ENCODE measurements around the gene CDH5. TPM values are rescaled to one million over a fixed set of nuclear protein-coding genes. Genes with fewer than 3 reads are reported as not detected.

CDH5 gene
- total RNA-seq, 1 experiment from 2014 or later: 0.28 TPM

DNA sequence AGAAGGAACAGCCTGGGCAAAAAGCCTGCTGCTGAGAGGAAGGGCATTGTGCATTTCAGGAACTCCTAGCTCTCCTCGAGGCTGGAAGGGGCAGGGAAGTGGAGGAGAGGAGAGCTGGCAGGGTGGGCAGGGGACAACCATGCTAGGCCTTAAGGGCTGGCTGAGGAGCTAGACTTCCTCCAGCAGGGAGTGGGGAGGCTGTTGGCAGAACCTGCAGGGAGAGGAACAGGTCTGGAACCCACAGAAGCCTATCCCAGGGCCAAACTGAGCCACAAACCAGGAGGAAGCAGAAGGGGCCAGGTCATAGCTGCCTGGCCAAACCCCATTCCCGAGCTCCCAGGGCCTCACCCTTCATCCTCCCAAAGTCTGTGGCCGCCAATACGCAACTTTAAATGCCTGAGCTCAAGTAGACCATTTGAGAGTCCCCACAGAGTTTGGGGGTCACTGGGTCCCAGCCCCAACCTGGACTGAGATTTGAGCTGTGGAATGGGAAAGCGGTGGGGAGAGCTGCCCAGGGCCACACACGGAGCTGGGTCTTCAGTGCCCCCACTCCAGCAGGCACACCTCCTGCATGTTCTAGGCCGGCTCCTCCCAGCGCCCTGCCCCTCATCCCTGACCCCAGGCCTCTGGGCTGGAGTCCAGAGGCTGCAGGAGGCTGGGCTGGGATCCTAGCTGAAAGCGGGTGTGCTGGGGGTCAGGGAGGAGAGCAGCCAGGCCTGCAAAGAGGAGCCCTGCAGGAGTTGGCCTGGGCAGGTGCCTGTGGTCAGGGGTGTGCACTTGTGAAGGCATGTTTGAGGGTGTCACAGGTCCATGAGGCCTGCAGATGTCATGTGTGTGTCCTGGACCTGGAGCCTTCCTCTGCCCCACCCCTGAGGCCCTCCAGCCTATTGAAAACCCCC lies 4.5 kb downstream of the CDH5 start:
- H3K36me3 Mint-ChIP-seq: no peaks in the 10 kb centered on the region
- POLR2A ChIA-PET: no interaction called here

GRCh38 chr16:66372078-66372897 lies 5.8 kb downstream of the CDH5 start:
- no peaks in the 10 kb centered on the region for H3K9me3 Mint-ChIP-seq
- no peak for ATAC-seq
- CTCF ChIA-PET: interaction anchor here (1.0 to 6.1 kb wide), 5 partner anchors 15 to 217 kb away, joined by 3 to 56 read pairs (median 4); no protein-coding TSS in a partner anchor

More for the DNA sequence above, 4.5 kb downstream of the CDH5 start:
- CTCF ChIA-PET: interaction anchor here (0.8 to 6.1 kb wide), 9 partner anchors 14 to 237 kb away, joined by 3 to 56 read pairs (median 4); no protein-coding TSS in a partner anchor
- Mint-ChIP-seq H3K4me1 (peaks cover 20% of the 10 kb centered on the region), H3K9me3 (no peaks in the 10 kb centered on the region), H3K4me3 (no peak overlapping the region), H3K27me3 (ENCODE audit: low read depth) (no peaks in the 10 kb centered on the region), H3K27ac (no peak overlapping the region)
- DNase-seq (ENCODE audit: low spot score) (no peak), ATAC-seq (no peak)
- TF ChIP-seq AR (CRISPR knock-in tag; IDR thresholded peaks at IDR 0.05): no peak

More at GRCh38 chr16:66372078-66372897, 5.8 kb downstream of the CDH5 start:
- POLR2A ChIA-PET: no interaction called here
- no peak for DNase-seq (ENCODE audit: low spot score)
- H3K36me3 Mint-ChIP-seq: no peaks in the 10 kb centered on the region
- H3K27ac Mint-ChIP-seq: no peak overlapping the region
- H3K4me1 Mint-ChIP-seq: peaks cover 24% of the 10 kb centered on the region
- no peak for TF ChIP-seq OVOL2 (CRISPR knock-in tag; IDR thresholded peaks at IDR 0.05; ENCODE audit: borderline replicate concordance)
- TF ChIP-seq RORB (CRISPR knock-in tag; IDR thresholded peaks at IDR 0.05): no peak
- no peak for TF ChIP-seq ERG (CRISPR knock-in tag; IDR thresholded peaks at IDR 0.05)
- TF ChIP-seq, protein P1, sequence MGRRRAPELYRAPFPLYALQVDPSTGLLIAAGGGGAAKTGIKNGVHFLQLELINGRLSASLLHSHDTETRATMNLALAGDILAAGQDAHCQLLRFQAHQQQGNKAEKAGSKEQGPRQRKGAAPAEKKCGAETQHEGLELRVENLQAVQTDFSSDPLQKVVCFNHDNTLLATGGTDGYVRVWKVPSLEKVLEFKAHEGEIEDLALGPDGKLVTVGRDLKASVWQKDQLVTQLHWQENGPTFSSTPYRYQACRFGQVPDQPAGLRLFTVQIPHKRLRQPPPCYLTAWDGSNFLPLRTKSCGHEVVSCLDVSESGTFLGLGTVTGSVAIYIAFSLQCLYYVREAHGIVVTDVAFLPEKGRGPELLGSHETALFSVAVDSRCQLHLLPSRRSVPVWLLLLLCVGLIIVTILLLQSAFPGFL (CRISPR knock-in tag; IDR thresholded peaks at IDR 0.05; ENCODE audit: borderline replicate concordance): no peak
- no peak for TF ChIP-seq TEAD1 (CRISPR knock-in tag; IDR thresholded peaks at IDR 0.05)
- no peak for TF ChIP-seq FOXJ3 (CRISPR knock-in tag; IDR thresholded peaks at IDR 0.05; ENCODE audit: borderline replicate concordance)
- TF ChIP-seq GTF2I (CRISPR knock-in tag; conservative IDR thresholded peaks at IDR 0.05): no peak
- TF ChIP-seq, protein P2, sequence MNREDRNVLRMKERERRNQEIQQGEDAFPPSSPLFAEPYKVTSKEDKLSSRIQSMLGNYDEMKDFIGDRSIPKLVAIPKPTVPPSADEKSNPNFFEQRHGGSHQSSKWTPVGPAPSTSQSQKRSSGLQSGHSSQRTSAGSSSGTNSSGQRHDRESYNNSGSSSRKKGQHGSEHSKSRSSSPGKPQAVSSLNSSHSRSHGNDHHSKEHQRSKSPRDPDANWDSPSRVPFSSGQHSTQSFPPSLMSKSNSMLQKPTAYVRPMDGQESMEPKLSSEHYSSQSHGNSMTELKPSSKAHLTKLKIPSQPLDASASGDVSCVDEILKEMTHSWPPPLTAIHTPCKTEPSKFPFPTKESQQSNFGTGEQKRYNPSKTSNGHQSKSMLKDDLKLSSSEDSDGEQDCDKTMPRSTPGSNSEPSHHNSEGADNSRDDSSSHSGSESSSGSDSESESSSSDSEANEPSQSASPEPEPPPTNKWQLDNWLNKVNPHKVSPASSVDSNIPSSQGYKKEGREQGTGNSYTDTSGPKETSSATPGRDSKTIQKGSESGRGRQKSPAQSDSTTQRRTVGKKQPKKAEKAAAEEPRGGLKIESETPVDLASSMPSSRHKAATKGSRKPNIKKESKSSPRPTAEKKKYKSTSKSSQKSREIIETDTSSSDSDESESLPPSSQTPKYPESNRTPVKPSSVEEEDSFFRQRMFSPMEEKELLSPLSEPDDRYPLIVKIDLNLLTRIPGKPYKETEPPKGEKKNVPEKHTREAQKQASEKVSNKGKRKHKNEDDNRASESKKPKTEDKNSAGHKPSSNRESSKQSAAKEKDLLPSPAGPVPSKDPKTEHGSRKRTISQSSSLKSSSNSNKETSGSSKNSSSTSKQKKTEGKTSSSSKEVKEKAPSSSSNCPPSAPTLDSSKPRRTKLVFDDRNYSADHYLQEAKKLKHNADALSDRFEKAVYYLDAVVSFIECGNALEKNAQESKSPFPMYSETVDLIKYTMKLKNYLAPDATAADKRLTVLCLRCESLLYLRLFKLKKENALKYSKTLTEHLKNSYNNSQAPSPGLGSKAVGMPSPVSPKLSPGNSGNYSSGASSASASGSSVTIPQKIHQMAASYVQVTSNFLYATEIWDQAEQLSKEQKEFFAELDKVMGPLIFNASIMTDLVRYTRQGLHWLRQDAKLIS (CRISPR knock-in tag; IDR thresholded peaks at IDR 0.05; ENCODE audit: borderline replicate concordance): no peak
- TF ChIP-seq EMX1 (CRISPR knock-in tag; IDR thresholded peaks at IDR 0.05): no peak
- no peak for TF ChIP-seq CDX4 (CRISPR knock-in tag; IDR thresholded peaks at IDR 0.05; ENCODE audit: borderline replicate concordance)
- no peak for TF ChIP-seq ZNF121 (CRISPR knock-in tag; IDR thresholded peaks at IDR 0.05)
- TF ChIP-seq KAT7 (CRISPR knock-in tag; IDR thresholded peaks at IDR 0.05; ENCODE audit: borderline replicate concordance): no peak
- TF ChIP-seq ZNF671 (CRISPR knock-in tag; IDR thresholded peaks at IDR 0.05): no peak
- no peak for TF ChIP-seq JUN (CRISPR knock-in tag; IDR thresholded peaks at IDR 0.05)
- no peak for TF ChIP-seq ZBTB21 (CRISPR knock-in tag; IDR thresholded peaks at IDR 0.05; ENCODE audit: borderline replicate concordance)
- no peak overlapping the region for H3K4me3 Mint-ChIP-seq
- no peaks in the 10 kb centered on the region for H3K27me3 Mint-ChIP-seq (ENCODE audit: low read depth)

Data from WTC11 (cell line).